Hepatocyte (in vitro differentiated cells): ENCODE data around the gene FAM221A. TPM values are rescaled to one million over a fixed set of nuclear protein-coding genes. Genes with fewer than 3 reads are reported as not detected.

Experiments
- polyA plus RNA-seq: library from polyadenylated mRNA; unstranded; fragments of >200 nt; fragmentation: Nextera tagmentation; extraction: Ambion mirVana; gene quantifications from 2 replicates; pipeline ENCODE4 v1.2.1, GENCODE V29; 2016
- small RNA-seq: library from RNA; depleted of rRNA; stranded (forward); fragments of <200 nt; gene quantifications from one replicate; pipeline ENCODE3, GENCODE V24; 2014
- total RNA-seq: library from RNA; depleted of rRNA; stranded (reverse); fragments of >200 nt; gene quantifications from 2 replicates; pipeline ENCODE4 v1.2.3, GENCODE V29; 2014

Gene FAM221A
- total and polyA plus RNA-seq, 2 experiments from 2014 or later = 9.2 to 17.5 TPM

Small RNAs within 50 kb of the gene (small RNA-seq; reads per million reads assigned to genes)
- not detected for gene AC006026.2

Other genes starting within 250 kb of the FAM221A start
- gene IGF2BP3, start 209.7 kb upstream of the FAM221A start, total RNA-seq = 73.1 and 75.7 TPM in 2 replicates
- 28.9 and 31.1 TPM in 2 replicates for gene IGF2BP3, start 209.7 kb upstream of the FAM221A start, polyA plus RNA-seq
- gene TRA2A, start 148.2 kb upstream of the FAM221A start, total RNA-seq = 41.0 and 57.2 TPM in 2 replicates
- 55.4 and 57.1 TPM in 2 replicates for gene TRA2A, start 148.2 kb upstream of the FAM221A start, polyA plus RNA-seq
- 29.9 and 33.7 TPM in 2 replicates for gene CCDC126, start 82.8 kb upstream of the FAM221A start, total RNA-seq
- gene CCDC126, start 82.8 kb upstream of the FAM221A start, polyA plus RNA-seq = 19.4 and 19.7 TPM in 2 replicates
- 0.10 and 2.6 TPM in 2 replicates for gene STK31, start 30.0 kb downstream of the FAM221A start, total RNA-seq
- gene STK31, start 30.0 kb downstream of the FAM221A start, polyA plus RNA-seq = 0.06 and 0.33 TPM in 2 replicates